H9 (cell line): Measurements from ENCODE around the gene DCUN1D2. TPM values are rescaled to one million over a fixed set of nuclear protein-coding genes. Genes with fewer than 3 reads are reported as not detected.

Experiments
- DNase-seq: peaks from one replicate; pipeline ENCODE4 v3.0.0-alpha.2; 2017
- H2AFZ ChIP-seq: one replicate; pipeline ENCODE4 v1.6.1; 2013; ENCODE audit warnings: mild to moderate bottlenecking, low read length, control low read depth, moderate library complexity
- H2AK5ac ChIP-seq: 2 replicates; pipeline ENCODE4 v1.6.1; 2013; ENCODE audit warnings: low read length, control low read depth, mixed read lengths; ENCODE audit not compliant: insufficient read length
- H2BK120ac ChIP-seq: one replicate; pipeline ENCODE4 v1.6.1; 2013; ENCODE audit warnings: low read depth, mild to moderate bottlenecking, low read length, control low read depth, inconsistent platforms; ENCODE audit not compliant: poor library complexity, severe bottlenecking
- H2BK12ac ChIP-seq: 2 replicates; pipeline ENCODE4 v1.6.1; 2013; ENCODE audit warnings: low read length, control low read depth, mixed read lengths, low read depth; ENCODE audit not compliant: insufficient read length
- H2BK15ac ChIP-seq: 2 replicates; pipeline ENCODE4 v1.6.1; 2013; ENCODE audit warnings: low read depth, low read length, control low read depth
- H2BK20ac ChIP-seq: one replicate; pipeline ENCODE4 v1.6.1; 2013; ENCODE audit warnings: low read depth, mild to moderate bottlenecking, low read length, control low read depth, inconsistent platforms; ENCODE audit not compliant: poor library complexity, severe bottlenecking
- H2BK5ac ChIP-seq: 2 replicates; pipeline ENCODE4 v1.6.1; 2013; ENCODE audit warnings: low read length, control low read depth, mixed read lengths; ENCODE audit not compliant: insufficient read length
- H3K14ac ChIP-seq: 2 replicates; pipeline ENCODE4 v1.6.1; 2013; ENCODE audit warnings: low read length, control low read depth; ENCODE audit not compliant: insufficient read depth
- H3K18ac ChIP-seq: 2 replicates; pipeline ENCODE4 v1.6.1; 2013; ENCODE audit warnings: low read depth, mild to moderate bottlenecking, mixed read lengths, low read length, control low read depth; ENCODE audit not compliant: insufficient read length
- H3K23ac ChIP-seq: 2 replicates; pipeline ENCODE4 v1.6.1; 2013; ENCODE audit warnings: low read length, control low read depth, mixed read lengths, low read depth; ENCODE audit not compliant: insufficient read length
- H3K23me2 ChIP-seq: 2 replicates; pipeline ENCODE4 v1.6.1; 2013; ENCODE audit warnings: low read depth, mild to moderate bottlenecking, mixed read lengths, low read length, control low read depth; ENCODE audit not compliant: insufficient read length, poor library complexity, severe bottlenecking
- H3K27ac ChIP-seq: 2 replicates; pipeline ENCODE4 v1.5.1; 2013; ENCODE audit warnings: low read length, control low read depth, mixed read lengths, low read depth; ENCODE audit not compliant: insufficient read length
- H3K27me3 ChIP-seq: 2 replicates; pipeline ENCODE4 v1.6.1; 2013; ENCODE audit warnings: low read length, control low read depth, inconsistent platforms; ENCODE audit not compliant: insufficient read depth
- H3K4ac ChIP-seq: 2 replicates; pipeline ENCODE4 v1.6.1; 2013; ENCODE audit warnings: low read depth, mild to moderate bottlenecking, control low read depth, inconsistent platforms, low read length, moderate library complexity
- H3K4me1 ChIP-seq: 2 replicates; pipeline ENCODE4 v1.6.1; 2013; ENCODE audit warnings: low read length, control low read depth, inconsistent platforms; ENCODE audit not compliant: insufficient read depth
- H3K4me2 ChIP-seq: 2 replicates; pipeline ENCODE4 v1.6.1; 2013; ENCODE audit warnings: low read length, control low read depth, mixed read lengths; ENCODE audit not compliant: insufficient read length, insufficient read depth
- H3K56ac ChIP-seq: 2 replicates; pipeline ENCODE4 v1.6.1; 2013; ENCODE audit warnings: low read depth, mild to moderate bottlenecking, mixed read lengths, low read length, control low read depth; ENCODE audit not compliant: insufficient read length
- H3K79me1 ChIP-seq: 2 replicates; pipeline ENCODE4 v1.6.1; 2013; ENCODE audit warnings: low read depth, mild to moderate bottlenecking, moderate library complexity, low read length, control low read depth, inconsistent platforms; ENCODE audit not compliant: insufficient read depth, poor library complexity, severe bottlenecking
- H3K79me2 ChIP-seq: 2 replicates; pipeline ENCODE4 v1.6.1; 2013; ENCODE audit warnings: low read length, control low read depth, inconsistent platforms; ENCODE audit not compliant: insufficient read depth
- H3K9ac ChIP-seq: 2 replicates; pipeline ENCODE4 v1.6.1; 2013; ENCODE audit warnings: low read length, control low read depth, mixed read lengths; ENCODE audit not compliant: insufficient read length; ENCODE audit errors: extremely low read depth
- H3K9me3 ChIP-seq: one replicate; pipeline ENCODE4 v1.6.1; 2013; ENCODE audit warnings: low read depth, low read length, inconsistent platforms; ENCODE audit not compliant: control insufficient read depth
- H3T11ph ChIP-seq: one replicate; pipeline ENCODE4 v1.6.1; 2013; ENCODE audit warnings: mild to moderate bottlenecking, low read length, control low read depth, inconsistent platforms
- H4K20me1 ChIP-seq: one replicate; pipeline ENCODE4 v1.6.1; 2013; ENCODE audit not compliant: control insufficient read depth, insufficient read length, insufficient read depth
- H4K5ac ChIP-seq: 2 replicates; pipeline ENCODE4 v1.6.1; 2013; ENCODE audit warnings: low read depth, mild to moderate bottlenecking, mixed read lengths, low read length, control low read depth; ENCODE audit not compliant: insufficient read length
- H4K8ac ChIP-seq: replicated peaks from 2 replicates; pipeline ENCODE4 v1.6.1; 2013; ENCODE audit warnings: low read length, control low read depth, mixed read lengths, low read depth; ENCODE audit not compliant: insufficient read length
- H4K91ac ChIP-seq: 2 replicates; pipeline ENCODE4 v1.6.1; 2013; ENCODE audit warnings: low read depth, mild to moderate bottlenecking, moderate library complexity, mixed read lengths, low read length, control low read depth; ENCODE audit not compliant: insufficient read length
- H3K27ac Mint-ChIP-seq, 3 experiments: 2 replicates in 2 of 3; 3 replicates in 1 of 3; pipeline ENCODE4 v1.8.0; 2020 to 2021; ENCODE audit warnings: mixed read lengths in 3 of 3, mild to moderate bottlenecking in 1 of 3, moderate library complexity in 1 of 3
- H3K27me3 Mint-ChIP-seq: 2 replicates; pipeline ENCODE4 v1.8.0; 2021; ENCODE audit warnings: low read depth, mild to moderate bottlenecking, moderate library complexity, mixed read lengths
- H3K36me3 Mint-ChIP-seq, 3 experiments: 2 replicates in 2 of 3; 3 replicates in 1 of 3; pipeline ENCODE4 v1.8.0; 2020 to 2021; ENCODE audit warnings: low read depth in 3 of 3, mixed read lengths in 3 of 3; ENCODE audit not compliant: insufficient read depth in 1 of 3
- H3K4me1 Mint-ChIP-seq, 2 experiments: 2 replicates each; pipeline ENCODE4 v1.8.0; 2020; ENCODE audit warnings: mixed read lengths in 2 of 2
- H3K4me3 Mint-ChIP-seq, 2 experiments: 2 replicates in 1 of 2; 3 replicates in 1 of 2; pipeline ENCODE4 v1.8.0; 2020 to 2021; ENCODE audit warnings: mild to moderate bottlenecking in 2 of 2, mixed read lengths in 2 of 2, moderate library complexity in 1 of 2
- H3K9me3 Mint-ChIP-seq, 2 experiments: 2 replicates in 1 of 2; 3 replicates in 1 of 2; pipeline ENCODE4 v1.8.0; 2020; ENCODE audit warnings: mild to moderate bottlenecking in 2 of 2, mixed read lengths in 2 of 2, moderate library complexity in 1 of 2
- WGBS: extraction: QIAGEN DNeasy Blood & Tissue Kit; methylation state at CpG from one replicate; pipeline ENCODE4 v1.1.7; 2013; ENCODE audit warnings: missing lambda C conversion rate, low lambda C conversion rate, mixed read lengths; ENCODE audit not compliant: insufficient read length; ENCODE audit errors: extremely low coverage; 5-methylcytosine and 5-hydroxymethylcytosine counted together
- total RNA-seq: library from RNA; stranded (reverse); gene quantifications from 2 replicates; pipeline ENCODE4 v1.2.1, GENCODE V29; 2021
- TF ChIP-seq, protein P1 (sequence below): fragments of 200-600 bp; sonication (generic); conservative IDR thresholded peaks from 3 replicates; pipeline ENCODE4 v1.8.0; 2021; ENCODE audit warnings: antibody characterized with exemption, mild to moderate bottlenecking

The DCUN1D2 gene
- total RNA-seq, 1 experiment from 2014 or later = 36.8 TPM

DNA sequence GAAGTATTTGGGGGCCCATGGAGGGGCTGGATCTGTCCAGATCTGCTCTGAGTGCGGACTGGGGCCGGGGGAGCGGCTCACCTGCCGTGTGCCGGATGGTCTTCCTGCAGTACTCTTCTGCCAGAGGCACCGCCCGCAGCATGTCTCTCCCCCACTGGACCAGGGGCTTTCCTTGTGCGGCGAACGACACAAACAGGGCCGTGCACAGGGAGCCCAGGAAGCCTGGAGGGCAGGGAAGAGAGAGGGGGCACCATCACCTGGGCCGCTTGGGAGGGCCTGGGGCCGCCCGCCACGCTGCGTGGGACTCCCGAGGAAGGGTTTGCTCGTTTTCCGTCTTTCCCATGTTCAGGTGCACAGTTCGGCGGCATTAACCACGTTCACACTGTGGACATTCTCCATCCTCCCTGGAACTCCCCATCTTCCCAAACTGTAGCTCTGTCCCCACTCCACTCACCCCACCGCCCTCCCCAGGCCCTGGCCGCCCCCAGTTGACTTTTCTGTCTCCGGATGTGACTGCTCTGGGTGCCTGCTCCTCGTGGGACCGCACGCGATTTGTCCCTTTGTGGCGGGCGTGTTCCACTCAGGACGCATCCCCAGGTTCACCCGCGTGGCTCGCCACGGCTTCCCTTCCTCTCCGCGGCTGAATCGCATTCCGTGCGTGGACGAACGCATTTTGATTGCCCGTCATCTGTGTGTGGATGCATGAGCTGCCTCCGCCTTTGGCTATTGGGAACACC, 61.5 kb downstream of the DCUN1D2 start:
- Histone ChIP-seq H3K9me3 (no peaks in the 10 kb centered on the region), H4K20me1 (no peaks in the 10 kb centered on the region), H3K79me1 (no peaks in the 10 kb centered on the region), H4K8ac (no peak overlapping the region), H3K23me2 (no peaks in the 10 kb centered on the region), H3K9ac (no peak overlapping the region), H2BK20ac (no peak overlapping the region), H2AK5ac (no peak overlapping the region), H3K18ac (no peak overlapping the region), H3K27me3 (no peaks in the 10 kb centered on the region), H4K5ac (no peak overlapping the region), H2AFZ (no peak overlapping the region), H3K56ac (no peak overlapping the region), H3K4me1 (no peaks in the 10 kb centered on the region), H2BK120ac (no peak overlapping the region), H3K79me2 (no peaks in the 10 kb centered on the region), H3T11ph (no peak overlapping the region), H4K91ac (no peak overlapping the region), H3K4me2 (no peak overlapping the region), H3K23ac (no peak overlapping the region), H2BK5ac (no peak overlapping the region), H3K14ac (no peak overlapping the region; the same call in 1 of the 2 replicates), H3K27ac (no peak overlapping the region), H3K4ac (no peak overlapping the region), H2BK12ac (no peak overlapping the region), H2BK15ac (no peak overlapping the region)
- Mint-ChIP-seq H3K4me1 (peaks cover 0 to 5% of the 10 kb centered on the region in 2 experiments; a peak in 2 of 4 replicates), H3K27me3 (no peaks in the 10 kb centered on the region), H3K36me3 (peaks cover 0 to 4% (median 0%) of the 10 kb centered on the region in 3 experiments; a peak in 1 of 7 replicates), H3K27ac (peak overlapping the region in 1 of 3 experiments; percentile 27; a peak in 1 of 7 replicates), H3K4me3 (no peak overlapping the region), H3K9me3 (no peaks in the 10 kb centered on the region)
- WGBS = no CpG with 5 or more reads among the region's 45 CpGs
- TF ChIP-seq, protein P1, sequence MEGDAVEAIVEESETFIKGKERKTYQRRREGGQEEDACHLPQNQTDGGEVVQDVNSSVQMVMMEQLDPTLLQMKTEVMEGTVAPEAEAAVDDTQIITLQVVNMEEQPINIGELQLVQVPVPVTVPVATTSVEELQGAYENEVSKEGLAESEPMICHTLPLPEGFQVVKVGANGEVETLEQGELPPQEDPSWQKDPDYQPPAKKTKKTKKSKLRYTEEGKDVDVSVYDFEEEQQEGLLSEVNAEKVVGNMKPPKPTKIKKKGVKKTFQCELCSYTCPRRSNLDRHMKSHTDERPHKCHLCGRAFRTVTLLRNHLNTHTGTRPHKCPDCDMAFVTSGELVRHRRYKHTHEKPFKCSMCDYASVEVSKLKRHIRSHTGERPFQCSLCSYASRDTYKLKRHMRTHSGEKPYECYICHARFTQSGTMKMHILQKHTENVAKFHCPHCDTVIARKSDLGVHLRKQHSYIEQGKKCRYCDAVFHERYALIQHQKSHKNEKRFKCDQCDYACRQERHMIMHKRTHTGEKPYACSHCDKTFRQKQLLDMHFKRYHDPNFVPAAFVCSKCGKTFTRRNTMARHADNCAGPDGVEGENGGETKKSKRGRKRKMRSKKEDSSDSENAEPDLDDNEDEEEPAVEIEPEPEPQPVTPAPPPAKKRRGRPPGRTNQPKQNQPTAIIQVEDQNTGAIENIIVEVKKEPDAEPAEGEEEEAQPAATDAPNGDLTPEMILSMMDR = no peak
- no peak for DNase-seq
